ENCODE measurements around the gene SNX17. TPM values are rescaled to one million over a fixed set of nuclear protein-coding genes. Genes with fewer than 3 reads are reported as not detected.

Gene SNX17
- total and polyA plus RNA-seq, 2 donors (not counting 3 experiments of a cell fraction or from before 2014, with no cell fraction given): 103 to 130 TPM

DNA sequence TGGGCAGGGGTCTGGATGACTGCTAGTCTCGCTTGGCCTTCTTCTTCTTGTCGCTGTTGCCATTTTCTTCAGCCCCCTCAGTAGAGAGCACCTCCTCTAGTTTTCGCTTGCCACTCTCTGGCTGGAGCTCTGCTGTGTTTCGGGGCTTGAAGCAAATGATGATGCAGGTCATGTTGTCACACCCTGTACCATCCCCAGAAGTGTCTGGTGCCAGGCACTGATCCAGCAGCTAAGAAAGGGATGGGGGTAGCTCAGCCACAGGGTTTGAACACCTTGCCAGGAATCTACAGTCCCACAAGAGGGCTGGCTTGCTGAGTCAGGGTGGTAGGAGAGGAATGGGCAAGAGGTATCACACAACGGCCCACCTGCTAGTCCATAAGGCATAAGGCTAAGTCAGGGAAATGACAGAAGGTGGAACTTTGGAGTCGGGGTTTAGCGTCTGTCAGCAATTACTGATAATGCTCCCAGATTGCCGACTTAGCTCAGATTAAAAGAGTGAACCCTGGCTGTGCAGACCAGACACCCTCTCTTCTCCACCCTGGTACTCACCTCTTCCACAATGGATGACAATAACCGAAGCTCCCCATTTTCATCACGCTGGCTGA lies 11.3 kb downstream of the SNX17 start:
- Histone ChIP-seq H2AFZ (ENCODE audit: low read depth, low read length) (no peak overlapping the region), H3K27me3 (ENCODE audit: control insufficient read depth in 2 of 2, insufficient read depth in 2 of 2, low read length in 2 of 2) (no peaks in the 10 kb centered on the region), H4K20me1 (replicated peaks; ENCODE audit: control insufficient read depth, extremely low read depth, insufficient read depth, low read length) (no peaks in the 10 kb centered on the region), H3K79me2 (ENCODE audit: control insufficient read depth, insufficient read depth, low read length) (peaks cover 21% of the 10 kb centered on the region), H3K4me3 (replicated peaks in 1 of 3; ENCODE audit: insufficient read depth in 1 of 3, low read depth in 1 of 3, low read length in 3 of 3) (no peak overlapping the region), H3K36me3 (ENCODE audit: control insufficient read depth in 2 of 2, extremely low read depth in 1 of 2, insufficient read depth in 2 of 2, low read length in 2 of 2) (peaks cover 17 to 42% of the 10 kb centered on the region in 2 experiments), H3K9me1 (replicated peaks; ENCODE audit: control insufficient read depth, extremely low read depth, insufficient read depth, low read length) (no peaks in the 10 kb centered on the region), H3K27ac (ENCODE audit: insufficient read depth, low read depth, low read length) (peak overlapping the region; percentile 97), H3K4me2 (ENCODE audit: insufficient read depth, low read length) (no peak overlapping the region), H3K9ac (replicated peaks; ENCODE audit: extremely low read depth, insufficient read depth, low read length) (no peak overlapping the region), H3K9me3 (replicated peaks; ENCODE audit: control insufficient read depth, insufficient read depth, low read length) (no peaks in the 10 kb centered on the region), H3K4me1 (ENCODE audit: control insufficient read depth, extremely low read depth, insufficient read depth, low read length) (peaks cover 23% of the 10 kb centered on the region)
- ChIA-PET POLR2A (no interaction called here), CTCF (interaction anchor here (1.6 kb wide), 1 partner anchor 12 kb away, joined by 4 read pairs; no protein-coding TSS in a partner anchor)
- TSS peak; percentile 41 for BruUV-seq (replicated peaks)
- intact Hi-C loops (cut with micrococcal nuclease): loop anchor here (2.0 kb wide), 1 partner anchor 47 kb away; the partner anchor contains the start of gene NRBP1
- FAIRE-seq: no peak
- dilution Hi-C loops (cut with MboI; ENCODE audit: extremely low pct_ligation_motif_present, low sequenced_read_pairs): no loop called here
- DNase-seq (ENCODE audit: low read depth, low spot score): no peak
- no peak for TF ChIP-seq GATA2 (IDR thresholded peaks at IDR 0.05; ENCODE audit: insufficient read depth, insufficient read length, low read depth, low read length)
- TF ChIP-seq, protein P1, sequence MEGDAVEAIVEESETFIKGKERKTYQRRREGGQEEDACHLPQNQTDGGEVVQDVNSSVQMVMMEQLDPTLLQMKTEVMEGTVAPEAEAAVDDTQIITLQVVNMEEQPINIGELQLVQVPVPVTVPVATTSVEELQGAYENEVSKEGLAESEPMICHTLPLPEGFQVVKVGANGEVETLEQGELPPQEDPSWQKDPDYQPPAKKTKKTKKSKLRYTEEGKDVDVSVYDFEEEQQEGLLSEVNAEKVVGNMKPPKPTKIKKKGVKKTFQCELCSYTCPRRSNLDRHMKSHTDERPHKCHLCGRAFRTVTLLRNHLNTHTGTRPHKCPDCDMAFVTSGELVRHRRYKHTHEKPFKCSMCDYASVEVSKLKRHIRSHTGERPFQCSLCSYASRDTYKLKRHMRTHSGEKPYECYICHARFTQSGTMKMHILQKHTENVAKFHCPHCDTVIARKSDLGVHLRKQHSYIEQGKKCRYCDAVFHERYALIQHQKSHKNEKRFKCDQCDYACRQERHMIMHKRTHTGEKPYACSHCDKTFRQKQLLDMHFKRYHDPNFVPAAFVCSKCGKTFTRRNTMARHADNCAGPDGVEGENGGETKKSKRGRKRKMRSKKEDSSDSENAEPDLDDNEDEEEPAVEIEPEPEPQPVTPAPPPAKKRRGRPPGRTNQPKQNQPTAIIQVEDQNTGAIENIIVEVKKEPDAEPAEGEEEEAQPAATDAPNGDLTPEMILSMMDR (IDR thresholded peaks at IDR 0.05; ENCODE audit: extremely low read depth in 1 of 2, insufficient read depth in 1 of 2, low read depth in 1 of 2, low read length in 2 of 2): no peak
- TF ChIP-seq POLR2AphosphoS5 (IDR thresholded peaks at IDR 0.05; ENCODE audit: insufficient read depth, low read depth, low read length): no peak
- TF ChIP-seq JUN (IDR thresholded peaks at IDR 0.05; ENCODE audit: borderline replicate concordance, insufficient read depth, insufficient read length, low read depth): no peak
- TF ChIP-seq EZH2 (IDR thresholded peaks at IDR 0.05; ENCODE audit: borderline replicate concordance, low read depth, low read length, severe bottlenecking): no peak
- TF ChIP-seq, protein P2, sequence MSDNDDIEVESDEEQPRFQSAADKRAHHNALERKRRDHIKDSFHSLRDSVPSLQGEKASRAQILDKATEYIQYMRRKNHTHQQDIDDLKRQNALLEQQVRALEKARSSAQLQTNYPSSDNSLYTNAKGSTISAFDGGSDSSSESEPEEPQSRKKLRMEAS (IDR thresholded peaks at IDR 0.05; ENCODE audit: insufficient read depth, insufficient read length): no peak
- TF ChIP-seq MYC (IDR thresholded peaks at IDR 0.05; ENCODE audit: low read depth, low read length): no peak
